Heart left ventricle (tissue), 16 donors: ENCODE results near the gene ACVR1. TPM values are rescaled to one million over a fixed set of nuclear protein-coding genes. Genes with fewer than 3 reads are reported as not detected.

Experiments used
- ATAC-seq, 4 donors: fragments of 200-7000 bp; cut with Tn5 transposase; one replicate each; pipeline ENCODE4 v1.9.1; 2020 to 2022; ENCODE audit warnings: moderate library complexity in 4 of 4, mild to moderate bottlenecking in 3 of 4, moderate number of reproducible peaks in 1 of 4
- DNase-seq, 5 donors: peaks; one replicate each; pipeline ENCODE4 v3.0.0-alpha.2; 2020
- H3K27ac ChIP-seq, 12 donors: fragments of 200-600 bp; sonication (generic) in 4 of 12; one replicate each; pipeline versions ENCODE4 v1.5.0 to v1.8.0; 2016 to 2022; ENCODE audit warnings: mild to moderate bottlenecking in 2 of 12
- H3K27me3 ChIP-seq, 9 donors: fragments of 200-600 bp; sonication (generic) in 2 of 9; one replicate each; pipeline versions ENCODE4 v1.5.1 to v1.8.0; 2016 to 2022; ENCODE audit warnings: mild to moderate bottlenecking in 3 of 9
- H3K36me3 ChIP-seq, 9 donors: fragments of 200-600 bp; sonication (generic) in 2 of 9; one replicate each; pipeline versions ENCODE4 v1.5.0 to v1.8.0; 2018 to 2022; ENCODE audit warnings: mild to moderate bottlenecking in 2 of 9
- H3K4me1 ChIP-seq, 12 donors: fragments of 200-600 bp; sonication (generic) in 4 of 12; one replicate each; pipeline versions ENCODE4 v1.5.0 to v1.8.0; 2016 to 2022; ENCODE audit warnings: mild to moderate bottlenecking in 3 of 12
- H3K4me3 ChIP-seq, 12 donors: fragments of 200-600 bp; sonication (generic) in 4 of 12; one replicate each; pipeline versions ENCODE4 v1.5.0 to v1.8.0; 2017 to 2022; ENCODE audit warnings: mild to moderate bottlenecking in 9 of 12, moderate library complexity in 4 of 12
- H3K9me3 ChIP-seq, 12 donors: fragments of 200-600 bp; sonication (generic) in 4 of 12; one replicate each; pipeline versions ENCODE4 v1.5.0 to v1.8.0; 2016 to 2022; ENCODE audit warnings: mild to moderate bottlenecking in 1 of 12
- POLR2A ChIP-seq, 2 donors: fragments of 450-650 bp; IDR thresholded peaks; one replicate each; pipeline ENCODE4 v1.6.1; 2017; ENCODE audit warnings: antibody characterized with exemption in 2 of 2, mild to moderate bottlenecking in 2 of 2, moderate library complexity in 2 of 2
- WGBS, 4 donors: extraction: QIAGEN DNeasy Blood & Tissue Kit in 2 of 4; methylation state at CpG; one replicate each; pipeline versions ENCODE4 v1.1.5 to v1.1.7; 2013 to 2018; 5-methylcytosine and 5-hydroxymethylcytosine counted together
- intact Hi-C, 10 donors: fragments of 100-400 bp; cut with DNase I; formaldehyde crosslinking; loops; one replicate each; pipeline versions ENCODE4 v1.11.1 to v1.14.2; 2022
- polyA plus RNA-seq, 2 donors: library from polyadenylated mRNA; stranded (reverse); fragments of 200-250 nt; gene quantifications; one replicate each; pipeline ENCODE4 v1.2.3, GENCODE V29; 2013
- total RNA-seq, 9 donors: library from RNA; depleted of rRNA in 2 of 9; stranded (reverse); fragments of >200 nt in 2 of 9; fragmentation: NEBNext Ultra II Directional in 3 of 9; extraction: Animal tissue kit (Norgen Biotek cat#: 25700) in 3 of 9; gene quantifications; one replicate each; pipeline versions ENCODE4 v1.1.0 to v1.2.4, GENCODE V29; 2016 to 2023
- TF ChIP-seq, protein P1 (sequence below), 12 donors: fragments of 200-600 bp; sonication (generic) in 4 of 12; IDR thresholded peaks; one replicate each; pipeline versions ENCODE4 v1.5.0 to v1.8.0; 2018 to 2022; ENCODE audit warnings: antibody characterized with exemption in 12 of 12, mild to moderate bottlenecking in 5 of 12
- donor health status: ischemic (EF 13 %, LVEDD 7.1; RV severe dilation, severe dysfunction).
- donor health status: healthy with polysubstance abuse.
- donor health status: DM: no; HTN: yes; CAD: no.
- donor health status: DM: no; HTN: no; CAD: no.
- donor health status: ischemic (EF 25% LVEDD 6.9; RV normal size, moderate dysfunction).
- donor health status: ischemic (EF 25% LVEDD 5.7; RV mildly dilated, moderate dysfunction).
- donor health status: healthy.
- donor health status: DM: yes; HTN: yes; CAD: no.
- donor health status: ischemic (EF 35%, LVEDD 5.7; RV mildly dilated, moderate dysfunction).
- donor health status: nonischemic (EF 11% LVEDD 7.7; RV severe dilation, severe dysfunction).
- donor health status: DM: yes; HTN: yes; CAD: no.
- donor health status: PGD.
- donor health status: ischemic (EF 29% LVEDD 5.4; RV normal size, mild dysfunction).
- donor health status: nonischemic (EF 23%, LVEDD 6.1; RV moderate dilation, normal function).

The ACVR1 gene
- total and polyA plus RNA-seq, 11 donors, result 5.6 to 37.6 (median 23.9) TPM

DNA sequence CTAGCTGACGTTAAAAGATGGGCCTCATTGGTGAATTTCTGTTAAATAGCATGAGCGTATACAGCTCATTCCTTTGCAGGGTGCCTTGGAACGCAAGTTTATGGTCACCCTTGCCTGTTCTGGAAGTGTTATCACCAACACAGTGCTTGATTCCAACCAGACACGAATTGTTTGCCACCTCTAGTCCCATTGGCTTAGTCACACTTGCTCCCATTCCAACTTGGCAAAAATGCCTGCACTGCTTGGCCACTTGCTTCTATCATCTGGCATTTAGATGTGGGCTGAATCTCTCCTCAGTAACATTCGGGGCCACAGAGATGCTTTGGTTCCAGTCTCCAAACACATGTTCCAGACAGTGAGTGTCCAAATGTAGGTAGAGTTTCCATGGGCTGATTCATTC is 27.5 kb upstream of the ACVR1 start:
- Histone ChIP-seq H3K27ac (no peak overlapping the region), H3K27me3 (no peaks in the 10 kb centered on the region), H3K36me3 (no peaks in the 10 kb centered on the region), H3K4me3 (no peak overlapping the region), H3K9me3 (no peaks in the 10 kb centered on the region), H3K4me1 (peaks cover 0 to 11% (median 6%) of the 10 kb centered on the region in 12 donors)
- peak; percentile 74 to 93 (median 88) for ATAC-seq
- no peak for TF ChIP-seq POLR2A (IDR thresholded peaks at IDR 0.05)
- TF ChIP-seq, protein P1, sequence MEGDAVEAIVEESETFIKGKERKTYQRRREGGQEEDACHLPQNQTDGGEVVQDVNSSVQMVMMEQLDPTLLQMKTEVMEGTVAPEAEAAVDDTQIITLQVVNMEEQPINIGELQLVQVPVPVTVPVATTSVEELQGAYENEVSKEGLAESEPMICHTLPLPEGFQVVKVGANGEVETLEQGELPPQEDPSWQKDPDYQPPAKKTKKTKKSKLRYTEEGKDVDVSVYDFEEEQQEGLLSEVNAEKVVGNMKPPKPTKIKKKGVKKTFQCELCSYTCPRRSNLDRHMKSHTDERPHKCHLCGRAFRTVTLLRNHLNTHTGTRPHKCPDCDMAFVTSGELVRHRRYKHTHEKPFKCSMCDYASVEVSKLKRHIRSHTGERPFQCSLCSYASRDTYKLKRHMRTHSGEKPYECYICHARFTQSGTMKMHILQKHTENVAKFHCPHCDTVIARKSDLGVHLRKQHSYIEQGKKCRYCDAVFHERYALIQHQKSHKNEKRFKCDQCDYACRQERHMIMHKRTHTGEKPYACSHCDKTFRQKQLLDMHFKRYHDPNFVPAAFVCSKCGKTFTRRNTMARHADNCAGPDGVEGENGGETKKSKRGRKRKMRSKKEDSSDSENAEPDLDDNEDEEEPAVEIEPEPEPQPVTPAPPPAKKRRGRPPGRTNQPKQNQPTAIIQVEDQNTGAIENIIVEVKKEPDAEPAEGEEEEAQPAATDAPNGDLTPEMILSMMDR (IDR thresholded peaks at IDR 0.05), result no peak
- intact Hi-C loops, result loop anchor here in 3 of 10 donors (5.0 to 10.0 kb wide), 3 partner anchors 91 to 104 kb away; no protein-coding TSS in a partner anchor
- DNase-seq, result peak in 4 of 5 donors; percentile 8 to 34 (median 26)
- 56 to 63% (median 60%) methylated on average over 5 of the region's 5 CpGs for WGBS, 4 donors

DNA sequence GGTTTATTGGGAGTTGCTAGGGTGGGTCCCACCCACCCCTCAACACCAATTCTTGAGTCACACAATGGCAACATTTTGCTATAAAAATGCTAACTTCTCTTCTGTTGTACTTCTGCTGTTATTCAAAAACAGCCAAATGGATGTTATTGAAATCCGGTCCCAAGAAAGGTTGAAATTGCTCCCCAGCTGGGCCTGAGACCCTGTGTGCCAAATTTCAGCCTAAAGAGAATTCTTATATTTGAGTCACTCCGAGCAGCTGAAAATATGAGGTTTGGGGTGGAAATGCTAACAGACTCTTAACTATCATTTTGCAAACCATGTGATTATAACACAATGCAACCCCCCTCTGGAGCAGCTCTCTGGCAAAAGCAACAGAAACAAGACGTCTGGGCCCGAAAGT is 27.0 kb upstream of the ACVR1 start:
- H3K36me3 ChIP-seq, result no peaks in the 10 kb centered on the region
- intact Hi-C loops, result loop anchor here in 3 of 10 donors (5.0 to 10.0 kb wide), 3 partner anchors 92 to 104 kb away; no protein-coding TSS in a partner anchor
- H3K27ac ChIP-seq, result no peak overlapping the region
- peaks cover 0 to 15% (median 7%) of the 10 kb centered on the region in 12 donors for H3K4me1 ChIP-seq
- H3K9me3 ChIP-seq, result no peaks in the 10 kb centered on the region
- no peak for TF ChIP-seq POLR2A (IDR thresholded peaks at IDR 0.05)
- TF ChIP-seq, protein P1 (IDR thresholded peaks at IDR 0.05), result no peak
- no peaks in the 10 kb centered on the region for H3K27me3 ChIP-seq
- no peak for ATAC-seq
- WGBS, 4 donors, result 74 to 87% (median 83%) methylated on average over 4 of the region's 4 CpGs
- H3K4me3 ChIP-seq, result no peak overlapping the region
- no peak for DNase-seq

- 87 to 90% (median 88%) methylated on average over 1 of the region's 1 CpG for WGBS, 4 donors
- H3K27ac ChIP-seq, result no peak overlapping the region
Observed at GRCh38 chr2:157902692-157903091, 26.6 kb upstream of the ACVR1 start.

DNA sequence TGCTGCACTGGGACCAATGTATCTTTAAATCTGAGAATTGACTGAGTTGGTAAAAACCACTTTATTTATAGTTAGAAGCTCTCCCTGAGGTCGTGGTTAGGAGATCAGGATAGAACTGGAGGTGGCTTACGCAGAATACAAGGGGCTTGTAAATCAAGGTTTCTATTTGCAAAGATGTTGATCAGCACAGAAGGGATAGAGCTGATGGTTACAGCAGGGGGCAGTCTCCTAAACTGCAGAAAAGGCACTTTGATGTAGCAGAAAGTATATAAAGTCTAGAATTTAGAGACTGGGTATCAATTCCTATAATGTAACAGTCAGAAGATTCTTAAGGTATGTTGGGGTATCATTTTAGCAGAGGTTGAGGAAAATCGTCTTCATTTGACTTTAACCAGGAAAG is 25.2 kb upstream of the ACVR1 start:
- DNase-seq (no peak), ATAC-seq (no peak)
- Histone ChIP-seq H3K27ac (no peak overlapping the region), H3K36me3 (no peaks in the 10 kb centered on the region), H3K4me3 (no peak overlapping the region), H3K27me3 (no peaks in the 10 kb centered on the region), H3K4me1 (peaks cover 0 to 26% (median 7%) of the 10 kb centered on the region in 12 donors), H3K9me3 (no peaks in the 10 kb centered on the region)
- 63 to 69% (median 65%) methylated on average over 3 of the region's 3 CpGs for WGBS, 4 donors
- TF ChIP-seq POLR2A (IDR thresholded peaks at IDR 0.05), result no peak
- TF ChIP-seq, protein P1 (IDR thresholded peaks at IDR 0.05), result peak in 2 of 12 donors; percentile 14 to 15
- intact Hi-C loops, result loop anchor here in 3 of 10 donors (5.0 to 10.0 kb wide), 3 partner anchors 93 to 106 kb away; no protein-coding TSS in a partner anchor

More at GRCh38 chr2:157902692-157903091, 26.6 kb upstream of the ACVR1 start:
- H3K4me3 ChIP-seq, result no peak overlapping the region
- no peaks in the 10 kb centered on the region for H3K9me3 ChIP-seq
- TF ChIP-seq, protein P1 (IDR thresholded peaks at IDR 0.05), result no peak
- TF ChIP-seq POLR2A (IDR thresholded peaks at IDR 0.05), result no peak
- intact Hi-C loops, result loop anchor here in 3 of 10 donors (5.0 to 10.0 kb wide), 3 partner anchors 92 to 105 kb away; no protein-coding TSS in a partner anchor
- peaks cover 0 to 19% (median 7%) of the 10 kb centered on the region in 12 donors for H3K4me1 ChIP-seq
- H3K36me3 ChIP-seq, result no peaks in the 10 kb centered on the region
- no peaks in the 10 kb centered on the region for H3K27me3 ChIP-seq
- ATAC-seq (no peak), DNase-seq (no peak)
